ENCODE results near the gene CISD1.

The CISD1 gene

GRCh38 chr10:58266003-58266825 is 2.7 kb upstream of the CISD1 start:
- no peak for DNase-seq (ENCODE audit: low spot score)

GRCh38 chr10:58266826-58267712 is 1.9 kb upstream of the CISD1 start:
- peak; percentile 68 for DNase-seq (ENCODE audit: low spot score)

- DNase-seq (ENCODE audit: low spot score), result peak; percentile 94
Observed at GRCh38 chr10:58267713-58268453, 1.1 kb upstream of the CISD1 start, which contains the start of gene IPMK. Gene IPMK (minus strand): TSS chr10:58267894. CDS start chr10:58267611, 283 bp downstream.

GRCh38 chr10:58268454-58268945 is 462 bp upstream of the CISD1 start:
- DNase-seq (ENCODE audit: low spot score), result no peak

DNA sequence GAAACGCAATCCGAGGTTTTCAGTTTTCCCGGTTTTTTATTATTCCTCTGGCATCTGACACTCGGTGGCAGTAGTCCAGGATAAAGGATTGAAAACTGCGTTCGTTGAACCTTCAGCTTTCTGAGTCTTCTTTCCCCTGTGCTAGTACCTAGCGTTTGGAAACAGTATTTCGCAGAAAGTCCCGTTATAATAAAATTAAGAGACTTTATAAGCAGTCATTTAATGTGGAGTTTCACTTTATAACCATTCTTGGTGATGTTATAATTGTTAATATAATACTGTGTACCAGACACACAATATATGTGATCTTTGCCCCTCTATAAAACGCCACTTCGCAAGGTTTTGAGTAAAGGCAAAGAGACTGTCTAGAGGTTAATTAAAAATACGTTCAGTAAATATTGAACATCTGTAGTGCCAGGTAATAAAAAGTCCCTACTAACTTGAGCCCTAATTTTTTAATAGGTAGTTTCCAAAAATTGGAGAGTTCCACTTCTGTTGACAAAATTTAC is 874 bp downstream of the CISD1 start:
- DNase-seq (ENCODE audit: low spot score), result no peak

- DNase-seq (ENCODE audit: low spot score), result no peak
Observed at GRCh38 chr10:58275261-58275660, 6.3 kb downstream of the CISD1 start.

GRCh38 chr10:58275908-58276307 is 6.9 kb downstream of the CISD1 start:
- no peak for DNase-seq (ENCODE audit: low spot score)

- DNase-seq (ENCODE audit: low spot score), result no peak
Observed at GRCh38 chr10:58278274-58278961, 9.5 kb downstream of the CISD1 start.

DNA sequence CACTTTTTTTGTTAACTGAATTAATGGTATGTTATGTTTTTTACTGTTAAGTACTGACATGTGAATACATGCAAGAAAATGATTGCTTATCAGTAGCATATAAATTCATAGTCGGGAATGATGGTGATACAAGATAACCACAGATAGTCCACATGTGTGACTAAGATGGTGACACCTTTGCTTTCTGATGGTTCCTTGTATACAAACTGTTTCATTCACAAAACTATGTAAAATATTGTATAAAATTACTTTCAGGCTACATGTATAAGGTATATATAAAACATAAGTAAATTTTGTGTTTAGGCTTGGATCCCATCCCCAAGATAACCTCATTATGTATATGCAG is 10.0 kb downstream of the CISD1 start:
- no peak for DNase-seq (ENCODE audit: low spot score)

- no peak for DNase-seq (ENCODE audit: low spot score)
Observed at GRCh38 chr10:58280477-58280876, 11.5 kb downstream of the CISD1 start.

GRCh38 chr10:58281092-58281752 is 12.3 kb downstream of the CISD1 start:
- DNase-seq (ENCODE audit: low spot score), result no peak

GRCh38 chr10:58282615-58283014 is 13.7 kb downstream of the CISD1 start:
- DNase-seq (ENCODE audit: low spot score), result no peak

GRCh38 chr10:58291538-58292174 is 22.7 kb downstream of the CISD1 start:
- no peak for DNase-seq (ENCODE audit: low spot score)

GRCh38 chr10:58293989-58294388 is 25.0 kb downstream of the CISD1 start:
- no peak for DNase-seq (ENCODE audit: low spot score)

- peak; percentile 56 for DNase-seq (ENCODE audit: low spot score)
Observed at GRCh38 chr10:58299580-58299979, 30.6 kb downstream of the CISD1 start.

DNA sequence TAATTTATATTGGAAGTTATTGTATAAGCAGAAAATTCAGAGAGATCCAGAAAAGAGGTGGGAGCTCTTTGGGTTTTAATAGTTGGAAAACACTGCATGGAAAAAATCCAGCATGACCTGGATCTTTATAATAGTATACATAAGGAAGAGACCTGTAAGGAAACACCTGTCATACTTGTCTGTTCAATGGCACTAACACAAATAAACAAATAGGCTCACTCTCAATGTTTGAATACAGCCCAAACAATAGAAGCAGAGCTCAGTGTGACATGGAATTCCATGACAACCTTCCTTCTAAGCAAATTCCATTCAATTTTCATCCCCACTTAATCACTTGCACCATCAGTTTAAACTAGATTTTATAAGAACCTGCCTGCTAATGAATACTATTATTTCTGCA is 31.7 kb downstream of the CISD1 start:
- no peak for DNase-seq (ENCODE audit: low spot score)

GRCh38 chr10:58302254-58302653 is 33.3 kb downstream of the CISD1 start:
- no peak for DNase-seq (ENCODE audit: low spot score)

DNA sequence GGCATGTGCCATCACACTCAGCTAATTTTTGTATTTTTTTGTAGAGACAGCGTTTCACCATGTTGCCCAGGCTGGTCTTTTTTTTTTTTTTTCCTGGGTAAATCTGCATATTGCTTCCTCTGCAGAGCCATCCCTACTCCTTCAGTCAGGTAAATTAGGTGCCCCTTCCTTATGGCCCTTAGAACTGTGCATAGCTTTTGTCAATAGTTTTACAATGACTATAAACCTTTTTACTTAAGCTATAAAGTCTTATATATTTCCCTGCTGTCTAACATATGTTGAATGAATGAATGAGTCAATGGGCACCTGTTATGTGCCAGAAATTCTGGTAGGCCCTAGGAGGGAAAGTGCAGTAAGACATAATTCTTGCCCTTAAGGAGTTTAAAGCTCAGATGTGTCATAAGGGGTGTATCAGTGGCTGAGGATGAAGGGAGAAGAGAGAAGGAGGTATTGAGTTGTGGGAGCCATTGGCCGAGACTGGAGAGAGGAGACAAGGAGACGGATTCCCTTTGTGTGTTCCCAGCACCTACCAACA is 35.2 kb downstream of the CISD1 start:
- no peak for DNase-seq (ENCODE audit: low spot score)

- DNase-seq (ENCODE audit: low spot score), result no peak
Observed at GRCh38 chr10:58305821-58306220, 36.9 kb downstream of the CISD1 start.

- DNase-seq (ENCODE audit: low spot score), result no peak
Observed at GRCh38 chr10:58307676-58308075, 38.7 kb downstream of the CISD1 start.

Data from ecto neural progenitor cell (in vitro differentiated cells).